Esophagus muscularis mucosa (tissue), 4 donors: Measurements from ENCODE around the gene ILRUN. TPM values are rescaled to one million over a fixed set of nuclear protein-coding genes. Genes with fewer than 3 reads are reported as not detected.
"Not testable (repeated sequence)": the region's sequence is repeated elsewhere in the genome, so short reads cannot be mapped to it uniquely, and the experiment has no call there.

ENCODE experiments used
- DNase-seq: peaks from one replicate; pipeline ENCODE4 v3.0.0-alpha.2; 2017; ENCODE audit errors: extremely low spot score
- H3K27ac ChIP-seq, 4 donors: fragments of 200-600 bp; sonication (generic); replicated peaks in 1 of 4; 1 replicate in 3 of 4; 2 replicates in 1 of 4; pipeline ENCODE4 v1.5.1; 2016 to 2019; ENCODE audit warnings: mild to moderate bottlenecking in 1 of 4
- H3K27me3 ChIP-seq, 4 donors: fragments of 200-600 bp; sonication (generic); one replicate each; pipeline versions ENCODE4 v1.5.1 to v1.6.0; 2016 to 2019
- H3K36me3 ChIP-seq, 4 donors: fragments of 200-600 bp; sonication (generic); one replicate each; pipeline ENCODE4 v1.5.1; 2016 to 2019
- H3K4me1 ChIP-seq, 4 donors: fragments of 200-600 bp; sonication (generic); one replicate each; pipeline ENCODE4 v1.5.1; 2016 to 2019
- H3K4me3 ChIP-seq, 4 donors: fragments of 200-600 bp; sonication (generic); 1 replicate in 2 of 4; 2 replicates in 2 of 4; pipeline ENCODE4 v1.5.1; 2016 to 2019; ENCODE audit warnings: mild to moderate bottlenecking in 4 of 4, moderate library complexity in 1 of 4
- H3K9me3 ChIP-seq, 4 donors: fragments of 200-600 bp; sonication (generic); 1 replicate in 3 of 4; 2 replicates in 1 of 4; pipeline ENCODE4 v1.5.1; 2016 to 2019
- EP300 ChIP-seq: sonication (generic); formaldehyde crosslinking; IDR thresholded peaks from one replicate; pipeline ENCODE4 v1.6.1; 2017; ENCODE audit warnings: antibody characterized with exemption
- POLR2A ChIP-seq: fragments of 450-650 bp; IDR thresholded peaks from one replicate; pipeline ENCODE4 v1.6.1; 2017; ENCODE audit warnings: antibody characterized with exemption, moderate library complexity, mild to moderate bottlenecking, low read depth
- POLR2AphosphoS5 ChIP-seq, 2 donors: sonication (generic); formaldehyde crosslinking; IDR thresholded peaks; one replicate each; pipeline ENCODE4 v1.6.1; 2017; ENCODE audit warnings: antibody characterized with exemption in 2 of 2
- WGBS: methylation state at CpG from one replicate; pipeline ENCODE4 v1.1.5; 2018; 5-methylcytosine and 5-hydroxymethylcytosine counted together
- intact Hi-C: fragments of 100-400 bp; cut with DNase I; formaldehyde crosslinking; loops from one replicate; pipeline ENCODE4 v1.15.1; 2023
- total RNA-seq, 4 donors: library from RNA; depleted of rRNA; stranded (reverse); fragments of >200 nt; gene quantifications; one replicate each; pipeline versions ENCODE4 v1.1.0 to v1.2.1, GENCODE V29; 2016
- TF ChIP-seq, protein P1 (sequence below), 3 experiments: fragments of 200-600 bp in 2 of 3; fragments of 450-650 bp in 1 of 3; sonication (generic) in 2 of 3; IDR thresholded peaks; one replicate each; pipeline ENCODE4 v1.5.1; 2017 to 2019; ENCODE audit warnings: antibody characterized with exemption in 3 of 3, mild to moderate bottlenecking in 2 of 3, moderate library complexity in 1 of 3

The ILRUN gene
- total RNA-seq, 4 donors from 2014 or later: 88.8 to 109 (median 104) TPM

DNA sequence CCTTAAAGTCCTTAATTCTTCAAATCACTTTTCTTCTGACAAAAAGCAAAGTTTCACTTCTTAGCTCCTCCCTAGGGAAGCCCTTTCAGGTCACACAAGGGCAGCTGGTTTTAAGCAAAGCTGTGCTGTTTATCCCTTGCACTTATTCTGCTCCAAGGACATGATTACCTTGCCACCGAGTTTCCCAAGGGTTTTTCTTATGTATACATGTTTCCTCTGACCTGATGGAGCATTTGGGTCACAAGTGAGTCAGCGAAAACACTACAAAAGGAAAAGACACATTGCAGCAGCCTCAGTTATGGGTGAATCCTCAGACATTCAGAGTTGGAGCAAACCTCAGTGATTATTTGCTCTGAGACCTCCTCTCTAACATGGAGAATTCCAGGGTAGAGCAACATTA, 26.6 kb upstream of the ILRUN start:
- Histone ChIP-seq H3K27ac (no peak overlapping the region), H3K4me1 (no peaks in the 10 kb centered on the region), H3K27me3 (no peaks in the 10 kb centered on the region), H3K9me3 (no peaks in the 10 kb centered on the region), H3K4me3 (no peak overlapping the region), H3K36me3 (no peaks in the 10 kb centered on the region)
- no peak for DNase-seq
- 54% methylated on average over 2 of the region's 2 CpGs for WGBS
- intact Hi-C loops: no loop called here
- TF ChIP-seq EP300: no peak
- no peak for TF ChIP-seq POLR2A
- TF ChIP-seq, protein P1, sequence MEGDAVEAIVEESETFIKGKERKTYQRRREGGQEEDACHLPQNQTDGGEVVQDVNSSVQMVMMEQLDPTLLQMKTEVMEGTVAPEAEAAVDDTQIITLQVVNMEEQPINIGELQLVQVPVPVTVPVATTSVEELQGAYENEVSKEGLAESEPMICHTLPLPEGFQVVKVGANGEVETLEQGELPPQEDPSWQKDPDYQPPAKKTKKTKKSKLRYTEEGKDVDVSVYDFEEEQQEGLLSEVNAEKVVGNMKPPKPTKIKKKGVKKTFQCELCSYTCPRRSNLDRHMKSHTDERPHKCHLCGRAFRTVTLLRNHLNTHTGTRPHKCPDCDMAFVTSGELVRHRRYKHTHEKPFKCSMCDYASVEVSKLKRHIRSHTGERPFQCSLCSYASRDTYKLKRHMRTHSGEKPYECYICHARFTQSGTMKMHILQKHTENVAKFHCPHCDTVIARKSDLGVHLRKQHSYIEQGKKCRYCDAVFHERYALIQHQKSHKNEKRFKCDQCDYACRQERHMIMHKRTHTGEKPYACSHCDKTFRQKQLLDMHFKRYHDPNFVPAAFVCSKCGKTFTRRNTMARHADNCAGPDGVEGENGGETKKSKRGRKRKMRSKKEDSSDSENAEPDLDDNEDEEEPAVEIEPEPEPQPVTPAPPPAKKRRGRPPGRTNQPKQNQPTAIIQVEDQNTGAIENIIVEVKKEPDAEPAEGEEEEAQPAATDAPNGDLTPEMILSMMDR (IDR thresholded peaks at IDR 0.05): no peak
- no peak for TF ChIP-seq POLR2AphosphoS5 (IDR thresholded peaks at IDR 0.05)

DNA sequence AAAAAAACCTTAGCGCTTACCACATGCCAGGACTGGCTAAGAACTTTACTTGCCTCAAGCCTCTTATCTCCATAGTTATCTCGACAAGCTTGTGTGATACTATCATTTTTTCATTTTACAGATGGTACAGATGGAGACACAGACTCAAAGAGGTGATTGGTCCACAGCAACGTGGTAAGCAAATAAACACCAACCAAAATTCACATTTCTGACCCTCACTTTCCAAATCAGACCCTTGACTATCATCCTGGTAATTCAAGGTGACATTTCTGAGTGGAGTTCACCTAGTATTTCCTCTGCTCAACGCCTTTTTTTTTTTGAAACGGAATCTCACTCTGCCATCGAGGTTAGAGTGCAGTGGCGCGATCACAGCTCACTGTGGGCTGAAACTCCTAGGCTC, 25.9 kb upstream of the ILRUN start:
- intact Hi-C loops: no loop called here
- DNase-seq: no peak
- H3K4me3 ChIP-seq: no peak overlapping the region
- no peaks in the 10 kb centered on the region for H3K4me1 ChIP-seq
- no peak overlapping the region for H3K27ac ChIP-seq
- TF ChIP-seq EP300: no peak
- no peak for TF ChIP-seq POLR2A
- H3K27me3 ChIP-seq: no peaks in the 10 kb centered on the region
- H3K9me3 ChIP-seq: no peaks in the 10 kb centered on the region
- WGBS: 90% methylated on average over 8 of the region's 8 CpGs
- no peaks in the 10 kb centered on the region for H3K36me3 ChIP-seq

DNA sequence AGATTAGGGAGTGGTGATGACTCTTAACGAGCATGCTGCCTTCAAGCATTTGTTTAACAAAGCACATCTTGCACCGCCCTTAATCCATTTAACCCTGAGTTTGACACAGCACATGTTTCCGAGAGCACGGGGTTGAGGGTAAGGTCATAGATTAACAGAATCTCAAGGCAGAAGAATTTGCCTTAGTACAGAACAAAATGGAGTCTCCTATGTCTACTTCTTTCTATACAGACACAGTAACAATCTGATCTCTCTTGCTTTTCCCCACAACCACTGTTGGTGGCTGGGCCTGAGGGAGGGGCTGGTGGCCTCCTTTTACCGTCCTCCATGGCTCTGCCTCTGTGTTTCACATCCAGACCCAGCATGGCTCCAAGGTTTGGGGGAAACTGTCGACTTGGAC, 23.6 kb upstream of the ILRUN start:
- H3K4me1 ChIP-seq, H3K36me3 ChIP-seq, H3K4me3 ChIP-seq, H3K27me3 ChIP-seq, H3K27ac ChIP-seq, DNase-seq, H3K9me3 ChIP-seq, intact Hi-C loops: not testable (repeated sequence)
- 60% methylated on average over 6 of the region's 6 CpGs for WGBS

DNA sequence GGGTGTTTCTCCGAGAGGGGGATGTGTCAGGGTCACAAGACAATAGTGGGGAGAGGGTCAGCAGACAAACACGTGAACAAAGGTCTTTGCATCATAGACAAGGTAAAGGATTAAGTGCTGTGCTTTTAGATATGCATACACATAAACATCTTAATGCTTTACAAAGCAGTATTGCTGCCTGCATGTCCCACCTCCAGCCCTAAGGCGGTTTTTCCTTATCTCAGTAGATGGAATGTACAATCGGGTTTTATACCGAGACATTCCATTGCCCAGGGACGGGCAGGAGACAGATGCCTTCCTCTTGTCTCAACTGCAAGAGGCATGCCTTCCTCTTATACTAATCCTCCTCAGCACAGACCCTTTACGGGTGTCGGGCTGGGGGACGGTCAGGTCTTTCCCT, 23.1 kb upstream of the ILRUN start:
- H3K36me3 ChIP-seq, H3K4me1 ChIP-seq, H3K27me3 ChIP-seq, DNase-seq, H3K9me3 ChIP-seq, H3K4me3 ChIP-seq, H3K27ac ChIP-seq, intact Hi-C loops: not testable (repeated sequence)
- WGBS: 59% methylated on average over 5 of the region's 9 CpGs

DNA sequence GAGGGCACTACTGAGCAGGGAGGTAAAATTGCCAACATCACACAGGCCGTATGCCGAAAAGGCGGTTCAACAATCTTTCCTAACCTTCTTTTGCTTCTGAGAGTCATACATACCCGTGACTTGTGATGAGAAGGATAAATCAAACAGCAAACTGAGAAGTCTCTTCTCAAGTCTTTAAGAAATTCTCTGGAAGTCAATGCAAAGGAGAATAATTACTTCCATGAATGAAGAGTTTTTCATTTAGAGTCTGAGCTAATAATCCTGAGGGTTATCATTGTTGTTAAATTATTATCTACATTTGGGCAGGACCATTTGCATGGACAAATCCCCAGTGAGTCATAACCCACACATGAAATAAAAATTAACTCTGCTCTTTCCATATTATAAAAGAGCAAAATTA, 22.4 kb upstream of the ILRUN start:
- 70% methylated on average over 4 of the region's 4 CpGs for WGBS
- DNase-seq: no peak
- Histone ChIP-seq H3K27me3 (no peaks in the 10 kb centered on the region), H3K27ac (no peak overlapping the region), H3K4me3 (no peak overlapping the region), H3K36me3 (no peaks in the 10 kb centered on the region), H3K9me3 (no peaks in the 10 kb centered on the region), H3K4me1 (no peaks in the 10 kb centered on the region)
- intact Hi-C loops: no loop called here
- TF ChIP-seq, protein P1 (IDR thresholded peaks at IDR 0.05): no peak
- no peak for TF ChIP-seq POLR2AphosphoS5 (IDR thresholded peaks at IDR 0.05)
- no peak for TF ChIP-seq POLR2A
- no peak for TF ChIP-seq EP300

DNA sequence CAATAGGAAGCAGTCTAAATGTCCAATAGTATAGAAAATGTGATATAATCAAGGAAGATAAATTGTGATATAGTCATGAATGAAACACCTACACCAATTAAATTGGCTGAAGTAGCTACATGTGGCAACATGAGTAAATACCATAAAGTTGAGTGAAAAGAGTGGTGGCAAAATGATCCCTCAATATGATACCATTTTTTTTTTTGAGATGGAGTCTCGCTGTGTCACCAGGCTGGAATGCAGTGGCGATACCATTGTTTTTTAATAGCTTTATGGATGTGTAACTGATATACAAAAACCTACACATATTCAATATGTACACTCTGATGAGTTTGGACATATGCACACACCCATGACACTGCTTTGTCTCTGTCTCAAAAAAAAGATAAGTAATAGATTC, 20.9 kb upstream of the ILRUN start:
- intact Hi-C loops: no loop called here
- no peak for DNase-seq
- 91% methylated on average over 2 of the region's 2 CpGs for WGBS
- H3K27me3 ChIP-seq: no peaks in the 10 kb centered on the region
- no peaks in the 10 kb centered on the region for H3K9me3 ChIP-seq
- H3K4me1 ChIP-seq: no peaks in the 10 kb centered on the region
- TF ChIP-seq POLR2AphosphoS5 (IDR thresholded peaks at IDR 0.05) (no peak), EP300 (no peak), POLR2A (no peak)
- TF ChIP-seq, protein P1 (IDR thresholded peaks at IDR 0.05): no peak
- H3K27ac ChIP-seq: no peak overlapping the region
- H3K36me3 ChIP-seq: no peaks in the 10 kb centered on the region
- H3K4me3 ChIP-seq: no peak overlapping the region
